ENCODE data around the gene ACTR3C.
A peak's percentile ranks its signal among the peaks of the same experiment; 100 is the strongest.

ACTR3C gene

GRCh38 chr7:150358988-150359621 lies 35.8 kb upstream of the ACTR3C start:
- Histone ChIP-seq H3K27ac (ENCODE audit: insufficient read depth, low read length, poor library complexity, severe bottlenecking) (no peak overlapping the region), H3K36me3 (ENCODE audit: control insufficient read depth, insufficient read depth, low read length) (no peaks in the 10 kb centered on the region), H3K27me3 (replicated peaks; ENCODE audit: control insufficient read depth, insufficient read depth, low read length, poor library complexity, severe bottlenecking) (no peaks in the 10 kb centered on the region), H3K4me3 (ENCODE audit: insufficient read depth, low read depth, low read length, poor library complexity, severe bottlenecking) (no peak overlapping the region), H3K4me1 (ENCODE audit: control insufficient read depth, insufficient read depth, low read length, poor library complexity, severe bottlenecking) (peaks cover 16% of the 10 kb centered on the region), H3K9me3 (ENCODE audit: control insufficient read depth, low read length) (no peaks in the 10 kb centered on the region)
- DNase-seq = no peak

DNA sequence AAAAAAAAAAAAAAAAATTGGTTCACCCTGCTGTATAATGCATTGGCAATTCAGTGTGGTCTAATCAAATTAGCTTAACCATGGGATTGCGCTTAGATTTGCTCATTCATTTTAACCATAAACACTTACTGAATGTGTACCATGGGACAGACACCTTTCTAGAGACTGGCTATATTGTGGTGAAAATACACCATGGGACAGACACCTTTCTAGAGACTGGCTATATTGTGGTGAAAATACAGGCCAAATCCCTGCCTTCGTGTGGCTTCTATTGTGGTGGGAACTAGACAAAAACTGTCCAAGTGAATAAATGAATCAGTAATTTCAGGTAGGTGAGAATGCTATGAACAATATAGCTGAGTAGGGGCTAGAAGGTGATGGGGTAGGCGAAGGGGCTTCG lies 35.1 kb upstream of the ACTR3C start:
- H3K27ac ChIP-seq (ENCODE audit: insufficient read depth, low read length, poor library complexity, severe bottlenecking) = no peak overlapping the region
- DNase-seq = no peak
- peaks cover 16% of the 10 kb centered on the region for H3K4me1 ChIP-seq (ENCODE audit: control insufficient read depth, insufficient read depth, low read length, poor library complexity, severe bottlenecking)

DNA sequence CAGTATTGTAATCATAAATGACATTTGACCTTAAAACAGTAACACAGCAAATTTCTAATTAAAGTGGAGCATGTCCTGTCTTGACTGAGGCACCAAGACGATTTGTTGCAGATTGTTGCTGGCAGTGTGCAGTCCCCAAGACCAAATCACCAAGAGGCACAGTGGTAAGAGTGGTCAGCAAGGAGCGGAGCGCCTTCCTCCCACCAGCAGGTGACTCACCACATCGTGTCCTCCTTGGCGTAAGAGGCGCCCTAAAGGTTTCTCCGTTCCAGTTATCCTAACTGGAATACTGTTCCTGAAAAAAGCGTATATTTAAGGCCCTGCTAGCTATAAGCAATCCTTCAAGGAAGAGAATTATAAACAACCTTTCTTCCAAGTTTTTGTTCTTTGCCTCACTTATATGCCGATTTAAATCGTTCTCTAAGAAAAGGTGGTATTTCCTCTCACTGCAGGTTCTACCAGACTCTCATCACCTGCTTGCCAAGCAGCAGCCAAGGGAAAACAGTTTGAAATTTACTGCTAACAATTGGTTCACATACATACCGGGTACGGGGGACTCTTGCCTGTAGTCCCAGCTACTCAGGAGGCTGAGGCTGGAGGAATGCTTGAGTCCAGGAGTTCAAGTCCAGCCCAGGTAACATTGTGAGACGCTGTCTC lies 34.6 kb upstream of the ACTR3C start:
- Histone ChIP-seq H3K27ac (ENCODE audit: insufficient read depth, low read length, poor library complexity, severe bottlenecking) (peak overlapping the region; percentile 24), H3K36me3 (ENCODE audit: control insufficient read depth, insufficient read depth, low read length) (no peaks in the 10 kb centered on the region), H3K9me3 (ENCODE audit: control insufficient read depth, low read length) (no peaks in the 10 kb centered on the region), H3K4me1 (ENCODE audit: control insufficient read depth, insufficient read depth, low read length, poor library complexity, severe bottlenecking) (peaks cover 16% of the 10 kb centered on the region), H3K27me3 (replicated peaks; ENCODE audit: control insufficient read depth, insufficient read depth, low read length, poor library complexity, severe bottlenecking) (no peaks in the 10 kb centered on the region), H3K4me3 (ENCODE audit: insufficient read depth, low read depth, low read length, poor library complexity, severe bottlenecking) (no peak overlapping the region)
- no peak for DNase-seq

More for the DNA sequence above, 35.1 kb upstream of the ACTR3C start:
- Histone ChIP-seq H3K27me3 (replicated peaks; ENCODE audit: control insufficient read depth, insufficient read depth, low read length, poor library complexity, severe bottlenecking) (no peaks in the 10 kb centered on the region), H3K9me3 (ENCODE audit: control insufficient read depth, low read length) (no peaks in the 10 kb centered on the region), H3K36me3 (ENCODE audit: control insufficient read depth, insufficient read depth, low read length) (no peaks in the 10 kb centered on the region), H3K4me3 (ENCODE audit: insufficient read depth, low read depth, low read length, poor library complexity, severe bottlenecking) (no peak overlapping the region)

GRCh38 chr7:150357270-150357669 lies 33.9 kb upstream of the ACTR3C start:
- Histone ChIP-seq H3K27me3 (replicated peaks; ENCODE audit: control insufficient read depth, insufficient read depth, low read length, poor library complexity, severe bottlenecking) (no peaks in the 10 kb centered on the region), H3K27ac (ENCODE audit: insufficient read depth, low read length, poor library complexity, severe bottlenecking) (peak overlapping the region; percentile 24), H3K4me1 (ENCODE audit: control insufficient read depth, insufficient read depth, low read length, poor library complexity, severe bottlenecking) (peaks cover 16% of the 10 kb centered on the region), H3K9me3 (ENCODE audit: control insufficient read depth, low read length) (no peaks in the 10 kb centered on the region), H3K36me3 (ENCODE audit: control insufficient read depth, insufficient read depth, low read length) (no peaks in the 10 kb centered on the region), H3K4me3 (ENCODE audit: insufficient read depth, low read depth, low read length, poor library complexity, severe bottlenecking) (no peak overlapping the region)
- DNase-seq = peak; percentile 38 to 54 (median 49)

- Histone ChIP-seq H3K36me3 (ENCODE audit: control insufficient read depth, insufficient read depth, low read length) (no peaks in the 10 kb centered on the region), H3K4me1 (ENCODE audit: control insufficient read depth, insufficient read depth, low read length, poor library complexity, severe bottlenecking) (peaks cover 16% of the 10 kb centered on the region), H3K27ac (ENCODE audit: insufficient read depth, low read length, poor library complexity, severe bottlenecking) (no peak overlapping the region), H3K9me3 (ENCODE audit: control insufficient read depth, low read length) (no peaks in the 10 kb centered on the region), H3K4me3 (ENCODE audit: insufficient read depth, low read depth, low read length, poor library complexity, severe bottlenecking) (no peak overlapping the region), H3K27me3 (replicated peaks; ENCODE audit: control insufficient read depth, insufficient read depth, low read length, poor library complexity, severe bottlenecking) (no peaks in the 10 kb centered on the region)
- no peak for DNase-seq
Measured at GRCh38 chr7:150356265-150356897, 33.0 kb upstream of the ACTR3C start.

DNA sequence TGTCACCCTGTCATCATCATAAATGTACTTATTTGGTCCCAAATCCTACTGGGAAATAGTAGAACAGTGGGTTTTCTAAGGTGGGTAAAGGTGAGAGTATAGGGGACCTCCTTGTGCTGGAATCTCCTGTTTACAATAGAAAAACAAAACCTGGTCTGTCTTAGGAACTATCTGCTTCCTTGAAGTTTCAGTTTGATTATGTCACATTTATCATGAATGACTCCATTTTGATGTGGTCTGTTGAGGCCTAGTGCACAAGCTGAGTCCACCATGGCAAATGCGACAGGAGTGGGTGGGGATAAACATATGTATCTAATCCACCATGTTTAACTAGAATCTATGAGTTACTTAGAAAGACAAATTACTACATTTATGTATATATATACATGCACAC lies 32.3 kb upstream of the ACTR3C start:
- no peaks in the 10 kb centered on the region for H3K9me3 ChIP-seq (ENCODE audit: control insufficient read depth, low read length)
- H3K36me3 ChIP-seq (ENCODE audit: control insufficient read depth, insufficient read depth, low read length) = no peaks in the 10 kb centered on the region
- DNase-seq = no peak
- H3K27me3 ChIP-seq (replicated peaks; ENCODE audit: control insufficient read depth, insufficient read depth, low read length, poor library complexity, severe bottlenecking) = no peaks in the 10 kb centered on the region
- no peak overlapping the region for H3K27ac ChIP-seq (ENCODE audit: insufficient read depth, low read length, poor library complexity, severe bottlenecking)
- H3K4me3 ChIP-seq (ENCODE audit: insufficient read depth, low read depth, low read length, poor library complexity, severe bottlenecking) = no peak overlapping the region
- peaks cover 16% of the 10 kb centered on the region for H3K4me1 ChIP-seq (ENCODE audit: control insufficient read depth, insufficient read depth, low read length, poor library complexity, severe bottlenecking)

DNA sequence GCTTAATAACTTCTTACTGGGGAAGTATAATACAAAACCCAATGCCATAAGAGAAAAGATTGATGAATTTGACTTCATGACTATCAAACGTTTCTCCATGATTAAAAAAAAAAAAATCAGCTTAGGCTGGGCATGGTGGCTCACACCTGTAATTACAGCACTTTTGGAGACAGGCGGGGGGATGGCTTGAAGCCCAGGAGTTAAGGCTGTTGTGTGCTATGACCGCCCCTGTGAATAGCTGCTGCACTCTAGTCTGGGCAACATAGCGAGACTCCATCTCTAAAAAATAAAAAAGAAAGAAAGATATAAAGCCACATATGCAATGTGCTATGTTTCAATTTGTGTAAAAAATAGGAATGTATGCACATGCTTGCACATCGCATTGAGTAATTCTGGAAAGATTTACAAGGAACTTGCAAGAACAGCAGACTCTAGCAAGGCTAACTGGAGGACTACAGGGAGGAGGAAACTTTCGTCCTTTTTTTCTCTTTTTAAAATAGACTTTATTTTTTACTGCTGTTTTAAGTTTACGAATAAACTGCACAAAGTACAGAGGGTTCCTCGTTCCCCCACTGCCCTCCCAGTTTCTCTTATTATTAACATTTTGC lies 28.3 kb upstream of the ACTR3C start:
- Histone ChIP-seq H3K4me1 (ENCODE audit: control insufficient read depth, insufficient read depth, low read length, poor library complexity, severe bottlenecking) (peaks cover 5% of the 10 kb centered on the region), H3K9me3 (ENCODE audit: control insufficient read depth, low read length) (no peaks in the 10 kb centered on the region), H3K27me3 (replicated peaks; ENCODE audit: control insufficient read depth, insufficient read depth, low read length, poor library complexity, severe bottlenecking) (no peaks in the 10 kb centered on the region), H3K4me3 (ENCODE audit: insufficient read depth, low read depth, low read length, poor library complexity, severe bottlenecking) (no peak overlapping the region), H3K27ac (ENCODE audit: insufficient read depth, low read length, poor library complexity, severe bottlenecking) (no peak overlapping the region), H3K36me3 (ENCODE audit: control insufficient read depth, insufficient read depth, low read length) (no peaks in the 10 kb centered on the region)
- no peak for DNase-seq

GRCh38 chr7:150346922-150347321 lies 23.6 kb upstream of the ACTR3C start:
- Histone ChIP-seq H3K27ac (ENCODE audit: insufficient read depth, low read length, poor library complexity, severe bottlenecking) (no peak overlapping the region), H3K27me3 (replicated peaks; ENCODE audit: control insufficient read depth, insufficient read depth, low read length, poor library complexity, severe bottlenecking) (no peaks in the 10 kb centered on the region), H3K9me3 (ENCODE audit: control insufficient read depth, low read length) (no peaks in the 10 kb centered on the region), H3K4me1 (ENCODE audit: control insufficient read depth, insufficient read depth, low read length, poor library complexity, severe bottlenecking) (no peaks in the 10 kb centered on the region), H3K36me3 (ENCODE audit: control insufficient read depth, insufficient read depth, low read length) (no peaks in the 10 kb centered on the region), H3K4me3 (ENCODE audit: insufficient read depth, low read depth, low read length, poor library complexity, severe bottlenecking) (no peak overlapping the region)
- DNase-seq = no peak

DNA sequence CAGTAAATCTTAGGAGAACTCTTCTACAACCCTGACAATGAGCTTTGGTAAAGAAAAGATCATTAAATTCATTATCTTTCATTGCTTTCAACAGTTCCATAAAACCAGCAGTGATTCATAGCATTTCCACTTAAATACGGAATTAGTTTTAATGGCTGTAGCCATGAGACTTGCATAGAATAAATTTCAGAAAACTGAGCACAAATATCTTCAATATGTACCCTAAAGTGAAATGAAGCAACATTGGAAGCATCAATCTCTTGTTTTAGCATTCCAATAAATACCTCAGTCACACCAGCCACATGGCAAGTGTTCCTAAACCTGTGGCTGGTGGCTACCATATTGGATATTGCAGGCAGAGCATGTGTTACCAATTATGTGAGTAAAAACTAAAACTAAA lies 21.7 kb upstream of the ACTR3C start:
- Histone ChIP-seq H3K27me3 (replicated peaks; ENCODE audit: control insufficient read depth, insufficient read depth, low read length, poor library complexity, severe bottlenecking) (peaks cover 10% of the 10 kb centered on the region), H3K4me1 (ENCODE audit: control insufficient read depth, insufficient read depth, low read length, poor library complexity, severe bottlenecking) (no peaks in the 10 kb centered on the region), H3K36me3 (ENCODE audit: control insufficient read depth, insufficient read depth, low read length) (no peaks in the 10 kb centered on the region), H3K4me3 (ENCODE audit: insufficient read depth, low read depth, low read length, poor library complexity, severe bottlenecking) (no peak overlapping the region), H3K27ac (ENCODE audit: insufficient read depth, low read length, poor library complexity, severe bottlenecking) (no peak overlapping the region), H3K9me3 (ENCODE audit: control insufficient read depth, low read length) (no peaks in the 10 kb centered on the region)
- no peak for DNase-seq

DNA sequence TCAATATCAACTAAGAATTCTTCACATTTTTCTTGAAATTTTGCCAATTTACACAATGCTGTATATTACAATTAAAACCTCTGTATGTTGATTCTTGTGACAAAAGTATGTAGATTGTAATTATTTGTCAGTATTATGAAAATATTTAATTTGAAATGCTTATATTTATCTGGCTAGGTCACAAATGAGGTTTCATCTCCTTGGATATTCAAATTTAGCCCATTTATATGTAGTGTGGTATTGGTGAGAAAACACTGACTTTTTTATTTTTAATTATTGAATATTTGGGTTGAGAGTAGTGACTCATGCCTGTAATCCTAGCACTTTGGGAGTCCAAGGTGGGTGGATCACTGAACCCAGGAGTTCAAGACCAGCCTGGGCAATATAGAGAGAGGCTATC lies 21.0 kb upstream of the ACTR3C start:
- DNase-seq = no peak
- no peaks in the 10 kb centered on the region for H3K4me1 ChIP-seq (ENCODE audit: control insufficient read depth, insufficient read depth, low read length, poor library complexity, severe bottlenecking)
- H3K9me3 ChIP-seq (ENCODE audit: control insufficient read depth, low read length) = no peaks in the 10 kb centered on the region
- H3K4me3 ChIP-seq (ENCODE audit: insufficient read depth, low read depth, low read length, poor library complexity, severe bottlenecking) = no peak overlapping the region
- peaks cover 10% of the 10 kb centered on the region for H3K27me3 ChIP-seq (replicated peaks; ENCODE audit: control insufficient read depth, insufficient read depth, low read length, poor library complexity, severe bottlenecking)
- H3K27ac ChIP-seq (ENCODE audit: insufficient read depth, low read length, poor library complexity, severe bottlenecking) = no peak overlapping the region
- H3K36me3 ChIP-seq (ENCODE audit: control insufficient read depth, insufficient read depth, low read length) = no peaks in the 10 kb centered on the region
